Measurements from ENCODE around the gene KIF16B. TPM values are rescaled to one million over a fixed set of nuclear protein-coding genes. Genes with fewer than 3 reads are reported as not detected.
A peak's percentile ranks its signal among the peaks of the same experiment; 100 is the strongest.

KIF16B gene
- total RNA-seq, 1 experiment from 2014 or later = 15.8 TPM

DNA sequence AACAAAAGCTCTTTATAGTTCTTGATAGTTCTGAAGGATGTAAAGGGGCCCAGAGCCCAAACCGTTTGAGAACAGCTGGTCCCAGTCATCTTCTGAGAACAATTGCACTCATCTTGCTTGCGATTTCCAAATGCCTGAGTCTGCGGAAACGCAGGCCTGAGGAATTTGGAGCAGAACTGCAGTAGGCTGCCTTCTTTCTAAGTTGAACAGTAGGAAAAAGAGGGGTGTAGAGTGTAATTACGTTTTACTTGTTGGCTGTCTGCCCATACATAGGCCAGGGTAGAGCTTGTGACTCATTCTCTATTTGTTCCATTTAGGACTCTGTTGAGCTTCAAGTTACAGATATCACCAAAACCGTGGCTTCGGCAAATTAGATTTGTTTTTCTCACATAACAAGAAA lies 42.0 kb upstream of the KIF16B start:
- Mint-ChIP-seq H3K36me3 (ENCODE audit: insufficient read depth, unreplicated experiment) (no peaks in the 10 kb centered on the region), H3K4me3 (ENCODE audit: unreplicated experiment) (no peak overlapping the region), H3K4me1 (ENCODE audit: insufficient read depth, unreplicated experiment) (peaks cover 21% of the 10 kb centered on the region), H3K9me3 (ENCODE audit: unreplicated experiment) (no peaks in the 10 kb centered on the region), H3K27me3 (ENCODE audit: insufficient read depth, unreplicated experiment) (no peaks in the 10 kb centered on the region), H3K27ac (ENCODE audit: low read depth, unreplicated experiment) (peak overlapping the region; percentile 65)
- ChIA-PET CTCF (interaction anchor here (0.6 to 2.8 kb wide), 8 partner anchors 11 to 1353 kb away, joined by 3 to 11 read pairs (median 3); no protein-coding TSS in a partner anchor), POLR2A (interaction anchor here (0.5 to 3.1 kb wide), 14 partner anchors 9 to 1944 kb away, joined by 3 to 17 read pairs (median 4); partner anchors contain the start of gene SNRPB2)
- intact Hi-C loops (cut with micrococcal nuclease) = loop anchor here (2.0 kb wide), 1 partner anchor 34 kb away; no protein-coding TSS in a partner anchor
- TF ChIP-seq, protein P1, sequence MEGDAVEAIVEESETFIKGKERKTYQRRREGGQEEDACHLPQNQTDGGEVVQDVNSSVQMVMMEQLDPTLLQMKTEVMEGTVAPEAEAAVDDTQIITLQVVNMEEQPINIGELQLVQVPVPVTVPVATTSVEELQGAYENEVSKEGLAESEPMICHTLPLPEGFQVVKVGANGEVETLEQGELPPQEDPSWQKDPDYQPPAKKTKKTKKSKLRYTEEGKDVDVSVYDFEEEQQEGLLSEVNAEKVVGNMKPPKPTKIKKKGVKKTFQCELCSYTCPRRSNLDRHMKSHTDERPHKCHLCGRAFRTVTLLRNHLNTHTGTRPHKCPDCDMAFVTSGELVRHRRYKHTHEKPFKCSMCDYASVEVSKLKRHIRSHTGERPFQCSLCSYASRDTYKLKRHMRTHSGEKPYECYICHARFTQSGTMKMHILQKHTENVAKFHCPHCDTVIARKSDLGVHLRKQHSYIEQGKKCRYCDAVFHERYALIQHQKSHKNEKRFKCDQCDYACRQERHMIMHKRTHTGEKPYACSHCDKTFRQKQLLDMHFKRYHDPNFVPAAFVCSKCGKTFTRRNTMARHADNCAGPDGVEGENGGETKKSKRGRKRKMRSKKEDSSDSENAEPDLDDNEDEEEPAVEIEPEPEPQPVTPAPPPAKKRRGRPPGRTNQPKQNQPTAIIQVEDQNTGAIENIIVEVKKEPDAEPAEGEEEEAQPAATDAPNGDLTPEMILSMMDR (IDR thresholded peaks at IDR 0.05; ENCODE audit: unreplicated experiment) = no peak
- peak; percentile 90 for DNase-seq (ENCODE audit: unreplicated experiment)
- BruUV-seq (replicated peaks) = no TSS peak

DNA sequence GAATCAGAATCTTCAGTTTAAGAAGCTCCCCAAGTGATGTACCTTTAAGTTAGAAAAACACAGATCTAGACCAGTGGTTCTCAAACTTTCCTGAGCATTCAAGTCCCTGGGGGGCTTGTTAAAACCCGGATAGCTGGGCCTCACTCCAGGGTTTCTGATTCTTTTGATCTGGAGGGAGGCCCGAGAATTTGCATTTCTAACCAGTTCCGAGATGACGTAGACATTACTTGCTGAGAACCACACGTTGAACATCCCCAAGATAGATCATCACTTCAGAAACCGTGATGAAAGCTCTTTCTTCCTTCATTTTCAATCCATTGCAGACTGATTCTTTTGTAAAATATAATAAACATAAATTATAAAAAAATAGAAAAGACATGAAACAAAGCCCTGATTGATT lies 40.7 kb upstream of the KIF16B start:
- Mint-ChIP-seq H3K36me3 (ENCODE audit: insufficient read depth, unreplicated experiment) (no peaks in the 10 kb centered on the region), H3K4me3 (ENCODE audit: unreplicated experiment) (no peak overlapping the region), H3K4me1 (ENCODE audit: insufficient read depth, unreplicated experiment) (peaks cover 22% of the 10 kb centered on the region), H3K27me3 (ENCODE audit: insufficient read depth, unreplicated experiment) (no peaks in the 10 kb centered on the region), H3K27ac (ENCODE audit: low read depth, unreplicated experiment) (no peak overlapping the region), H3K9me3 (ENCODE audit: unreplicated experiment) (no peaks in the 10 kb centered on the region)
- BruUV-seq (replicated peaks) = no TSS peak
- intact Hi-C loops (cut with micrococcal nuclease) = loop anchor here (2.0 kb wide), 1 partner anchor 33 kb away; no protein-coding TSS in a partner anchor
- ChIA-PET POLR2A (interaction anchor here (0.6 to 2.2 kb wide), 4 partner anchors 10 to 86 kb away, joined by 3 to 7 read pairs (median 4); no protein-coding TSS in a partner anchor), CTCF (interaction anchor here (0.6 to 2.8 kb wide), 5 partner anchors 8 to 96 kb away, joined by 3 to 11 read pairs (median 3); no protein-coding TSS in a partner anchor)
- TF ChIP-seq, protein P1 (IDR thresholded peaks at IDR 0.05; ENCODE audit: unreplicated experiment) = no peak
- no peak for DNase-seq (ENCODE audit: unreplicated experiment)

DNA sequence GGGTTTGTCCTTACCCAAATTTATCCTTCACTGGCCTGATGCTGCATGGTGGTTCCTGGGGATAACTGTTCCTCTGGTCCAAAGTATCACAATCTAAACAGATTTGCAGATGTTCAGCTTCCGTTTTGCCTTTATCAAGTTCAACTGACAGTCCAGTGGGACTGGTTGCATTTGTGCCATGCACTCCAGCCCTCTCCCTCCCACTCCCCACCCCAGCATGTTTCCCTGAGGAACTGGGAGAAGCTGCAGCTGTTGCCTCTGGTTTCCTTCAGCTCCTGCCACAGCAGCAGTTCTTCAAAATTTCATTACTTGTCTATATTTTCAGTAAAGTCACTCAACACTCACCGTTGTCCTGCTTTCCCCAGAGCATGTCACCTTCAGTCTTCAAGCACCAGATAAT lies 39.5 kb upstream of the KIF16B start:
- CTCF ChIA-PET = interaction anchor here (0.5 to 1.9 kb wide), 6 partner anchors 11 to 109 kb away, joined by 3 to 4 read pairs (median 3); no protein-coding TSS in a partner anchor
- no peak overlapping the region for H3K4me3 Mint-ChIP-seq (ENCODE audit: unreplicated experiment)
- H3K4me1 Mint-ChIP-seq (ENCODE audit: insufficient read depth, unreplicated experiment) = peaks cover 35% of the 10 kb centered on the region
- H3K27me3 Mint-ChIP-seq (ENCODE audit: insufficient read depth, unreplicated experiment) = no peaks in the 10 kb centered on the region
- POLR2A ChIA-PET = interaction anchor here (2.2 kb wide), 1 partner anchor 33 kb away, joined by 7 read pairs; no protein-coding TSS in a partner anchor
- H3K36me3 Mint-ChIP-seq (ENCODE audit: insufficient read depth, unreplicated experiment) = no peaks in the 10 kb centered on the region
- no peaks in the 10 kb centered on the region for H3K9me3 Mint-ChIP-seq (ENCODE audit: unreplicated experiment)
- no peak overlapping the region for H3K27ac Mint-ChIP-seq (ENCODE audit: low read depth, unreplicated experiment)
- no peak for DNase-seq (ENCODE audit: unreplicated experiment)
- TF ChIP-seq, protein P1 (IDR thresholded peaks at IDR 0.05; ENCODE audit: unreplicated experiment) = no peak
- intact Hi-C loops (cut with micrococcal nuclease) = no loop called here
- BruUV-seq (replicated peaks) = no TSS peak

DNA sequence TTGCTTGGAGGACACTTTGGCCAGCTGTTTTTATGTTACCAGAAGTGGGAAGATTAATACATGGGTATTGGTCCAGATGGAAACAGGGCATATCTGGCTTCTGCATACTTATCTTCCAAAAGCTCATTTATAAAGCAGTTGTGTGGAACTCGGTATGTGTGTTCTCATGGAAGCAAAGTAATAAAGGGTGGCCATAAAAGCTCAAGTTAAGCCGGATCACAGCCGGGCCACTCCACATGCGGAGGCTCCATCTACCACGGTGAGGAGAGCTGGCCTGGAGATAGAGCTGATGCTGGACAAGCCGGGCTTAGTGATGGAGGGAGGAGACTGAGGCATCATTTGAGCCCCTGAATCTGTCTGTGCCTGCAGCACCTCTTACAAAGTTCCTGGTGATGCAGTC lies 38.6 kb upstream of the KIF16B start:
- Mint-ChIP-seq H3K36me3 (ENCODE audit: insufficient read depth, unreplicated experiment) (no peaks in the 10 kb centered on the region), H3K4me3 (ENCODE audit: unreplicated experiment) (no peak overlapping the region), H3K4me1 (ENCODE audit: insufficient read depth, unreplicated experiment) (peaks cover 34% of the 10 kb centered on the region), H3K9me3 (ENCODE audit: unreplicated experiment) (no peaks in the 10 kb centered on the region), H3K27ac (ENCODE audit: low read depth, unreplicated experiment) (no peak overlapping the region), H3K27me3 (ENCODE audit: insufficient read depth, unreplicated experiment) (no peaks in the 10 kb centered on the region)
- TF ChIP-seq, protein P1 (IDR thresholded peaks at IDR 0.05; ENCODE audit: unreplicated experiment) = no peak
- intact Hi-C loops (cut with micrococcal nuclease) = no loop called here
- no peak for DNase-seq (ENCODE audit: unreplicated experiment)
- BruUV-seq (replicated peaks) = no TSS peak
- CTCF ChIA-PET = interaction anchor here (0.6 to 1.9 kb wide), 5 partner anchors 8 to 41 kb away, joined by 3 to 5 read pairs (median 4); no protein-coding TSS in a partner anchor
- POLR2A ChIA-PET = interaction anchor here (1.0 to 2.2 kb wide), 2 partner anchors 30 to 32 kb away, joined by 4 to 7 read pairs; no protein-coding TSS in a partner anchor

Data from MCF 10A (cell line).